Urothelium cell line (cell line): ENCODE data around the gene DMPK.

Experiments
- DNase-seq: peaks from one replicate; pipeline ENCODE4 v3.0.0; 2011; ENCODE audit warnings: low spot score, mixed read lengths
- FAIRE-seq: peaks from 2 replicates; lab custom pipeline; 2011; peaks lifted over from hg19 to GRCh38; lab: Jason Lieb, UNC

The DMPK gene

DNA sequence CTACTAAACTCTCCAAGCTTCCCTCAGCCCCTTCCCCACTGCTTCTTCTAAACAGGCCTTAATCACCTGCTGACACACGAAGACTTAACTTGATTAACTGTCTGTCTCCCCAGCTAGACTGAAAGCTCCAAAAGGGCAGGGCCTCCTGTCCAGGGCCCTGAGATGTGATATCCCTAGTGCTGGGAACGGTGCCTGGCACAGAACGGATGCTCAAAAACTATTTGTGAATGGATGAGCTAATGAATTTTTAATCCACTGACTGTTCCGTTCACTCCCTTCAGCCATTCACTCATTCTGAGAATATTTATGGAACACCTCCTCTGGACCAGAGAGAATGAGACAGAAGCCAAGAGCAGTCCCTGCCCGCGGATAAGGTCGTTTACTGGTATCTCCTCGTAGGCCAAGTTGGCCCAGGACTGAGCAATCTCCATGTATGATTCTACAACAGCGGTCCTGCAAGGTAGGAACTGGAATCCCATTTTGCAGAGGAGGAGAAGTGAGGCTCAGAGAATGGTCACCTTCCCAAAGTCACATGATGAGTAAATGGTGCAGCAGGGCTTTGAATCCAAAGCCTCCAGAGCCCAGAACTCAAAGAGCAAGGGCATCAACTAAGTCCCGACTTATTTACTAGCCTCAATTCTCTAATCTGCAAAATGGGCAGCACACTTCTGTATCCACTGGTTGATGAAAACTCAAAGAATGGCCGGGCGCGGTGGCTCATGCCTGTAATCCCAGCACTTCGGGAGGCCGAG, 6.9 kb upstream of the DMPK start:
- FAIRE-seq = no peak
- no peak for DNase-seq

DNA sequence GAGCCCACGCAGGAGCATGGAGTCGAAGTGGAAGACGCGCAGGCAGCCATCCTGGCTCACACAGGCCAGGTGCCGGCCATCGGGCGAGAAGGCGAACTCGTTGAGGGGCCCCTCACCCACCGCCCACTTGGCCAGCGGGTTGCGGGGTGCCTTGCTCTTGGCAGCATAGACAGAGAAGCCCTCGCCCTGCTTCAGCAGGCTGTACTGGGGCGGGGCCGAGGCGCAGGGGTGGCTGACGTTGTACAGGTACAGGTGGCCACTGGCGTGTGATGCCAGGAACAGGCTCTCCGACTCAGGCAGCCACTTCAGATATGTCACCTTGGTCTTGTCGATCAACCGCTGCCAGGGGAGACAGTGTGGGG, 4.2 kb upstream of the DMPK start:
- FAIRE-seq (no peak), DNase-seq (no peak)

DNA sequence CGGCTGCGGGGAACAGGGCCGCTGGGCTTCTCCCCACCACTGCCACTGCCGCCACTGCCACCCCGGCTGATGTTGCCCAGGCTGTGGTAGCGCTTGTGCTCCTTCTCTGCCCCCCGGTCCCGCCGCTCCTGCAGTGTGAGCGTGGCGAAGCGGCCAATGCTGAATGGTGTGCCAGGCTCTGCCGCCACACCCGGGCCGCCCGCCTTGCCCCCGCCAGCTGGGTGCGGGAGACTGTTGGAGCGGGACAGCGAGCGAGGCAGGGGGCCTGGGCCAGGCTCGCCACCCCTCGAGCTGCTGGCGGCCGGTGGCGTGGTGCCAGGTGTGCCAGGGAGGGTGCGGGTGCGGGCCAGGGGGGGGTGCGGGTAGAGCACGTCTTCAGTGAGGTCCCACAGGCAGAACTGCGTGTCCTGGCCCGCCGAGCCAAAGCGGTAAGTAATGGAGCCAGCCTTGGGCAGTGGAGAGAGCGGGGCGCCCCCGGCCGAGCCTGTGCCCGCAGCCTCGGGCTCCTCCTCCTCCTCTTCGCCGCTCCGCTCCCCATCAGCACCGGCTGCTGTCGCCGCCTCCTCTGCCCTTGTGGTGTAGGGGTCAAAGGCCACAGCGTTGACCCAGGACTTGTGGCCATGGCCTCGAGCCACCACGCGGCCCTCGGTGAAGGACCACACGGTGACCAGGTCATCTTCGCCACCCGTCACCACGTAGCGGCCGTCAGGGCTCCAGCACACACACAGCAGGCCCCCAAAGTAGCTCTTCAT, 3.7 kb upstream of the DMPK start:
- FAIRE-seq = no peak

DNA sequence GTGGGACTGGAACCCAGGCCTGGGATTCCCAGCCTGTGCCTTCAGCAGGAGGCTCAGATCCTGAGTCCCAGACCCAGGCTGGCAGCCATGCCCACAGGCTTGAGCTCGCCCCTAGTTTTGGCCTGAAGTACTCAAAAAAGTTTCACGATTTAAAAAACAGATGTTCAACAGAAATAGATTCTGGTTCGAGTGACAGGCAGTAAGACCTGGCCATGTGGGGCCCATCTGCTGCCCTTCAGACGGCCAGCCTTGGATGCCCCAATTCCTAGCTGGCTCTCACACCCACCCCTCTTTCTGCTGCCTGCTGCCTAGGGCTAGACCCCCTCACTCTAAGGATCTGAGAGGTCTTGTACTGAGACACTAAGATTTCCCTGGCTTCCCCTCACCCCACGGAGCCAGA, 2.8 kb upstream of the DMPK start:
- FAIRE-seq = no peak
- DNase-seq = no peak

More for the DNA sequence above, 3.7 kb upstream of the DMPK start:
- no peak for DNase-seq

DNA sequence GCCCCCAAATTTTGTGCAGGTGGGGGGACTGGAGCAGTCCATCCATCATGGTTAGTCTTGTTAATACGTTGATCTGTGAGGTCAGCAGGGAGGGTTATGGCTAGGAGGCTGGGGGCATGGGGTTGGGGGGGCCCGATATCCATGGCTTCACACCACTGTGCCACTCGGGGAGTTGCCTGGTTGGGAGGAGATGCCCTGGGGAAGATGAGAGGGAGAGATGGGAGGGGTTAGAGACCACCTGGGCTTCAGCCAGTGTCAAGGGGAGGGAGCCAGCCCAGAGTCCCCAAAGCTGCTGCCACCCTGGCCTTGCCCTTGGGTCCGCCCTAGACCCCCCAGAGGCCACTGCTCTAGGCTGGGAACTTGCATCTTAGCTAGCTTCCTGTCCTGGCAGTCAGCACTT, 1.8 kb upstream of the DMPK start:
- no peak for DNase-seq
- no peak for FAIRE-seq

DNA sequence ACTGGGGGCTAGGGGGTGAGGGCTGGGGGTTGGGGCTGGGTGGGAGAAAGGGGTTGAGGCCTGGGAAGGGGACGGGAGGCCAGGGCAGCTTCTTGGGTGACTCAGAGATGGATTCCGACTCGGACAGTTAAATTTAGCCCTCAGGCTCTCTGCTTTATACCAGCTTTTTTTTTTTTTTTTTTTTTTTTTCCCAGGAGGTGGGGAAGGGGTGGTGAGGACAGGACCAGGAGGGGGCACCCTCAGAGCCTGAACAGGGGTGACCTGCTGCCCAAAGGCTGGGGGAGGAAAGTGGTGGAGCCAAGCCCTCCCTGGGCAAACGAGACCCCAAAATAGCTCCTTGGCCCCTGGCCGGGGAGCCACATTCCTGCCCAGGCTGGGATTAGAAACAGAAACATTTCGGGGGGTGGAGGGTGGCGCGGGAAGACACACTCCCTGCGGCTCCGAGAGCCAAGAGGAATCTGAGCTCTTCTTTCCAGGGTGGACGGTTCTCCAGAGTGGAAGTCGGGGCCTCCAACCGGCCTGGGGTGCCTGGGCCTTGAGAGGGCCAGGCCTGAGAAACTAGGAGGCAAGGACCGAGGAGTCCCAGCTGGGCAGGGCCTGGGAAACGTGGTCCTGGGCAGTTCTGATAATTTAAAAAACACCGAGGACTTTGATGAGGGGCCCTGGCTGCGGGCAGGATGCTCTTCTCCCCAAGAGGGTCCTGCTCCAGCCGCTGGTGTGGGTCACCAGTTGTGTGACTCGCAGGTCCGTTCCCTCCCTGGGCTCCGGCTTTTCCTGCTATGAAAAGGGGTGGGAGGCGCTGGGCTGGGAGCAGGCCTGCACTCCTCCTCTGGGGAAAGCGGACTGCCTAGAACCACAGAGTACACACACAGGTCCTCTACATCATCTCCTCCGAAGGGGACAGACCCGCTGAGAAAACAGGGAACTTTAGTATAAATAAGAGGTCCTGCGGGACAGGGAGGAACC, 813 bp upstream of the DMPK start:
- DNase-seq = peak; percentile 49
- FAIRE-seq = no peak

DNA sequence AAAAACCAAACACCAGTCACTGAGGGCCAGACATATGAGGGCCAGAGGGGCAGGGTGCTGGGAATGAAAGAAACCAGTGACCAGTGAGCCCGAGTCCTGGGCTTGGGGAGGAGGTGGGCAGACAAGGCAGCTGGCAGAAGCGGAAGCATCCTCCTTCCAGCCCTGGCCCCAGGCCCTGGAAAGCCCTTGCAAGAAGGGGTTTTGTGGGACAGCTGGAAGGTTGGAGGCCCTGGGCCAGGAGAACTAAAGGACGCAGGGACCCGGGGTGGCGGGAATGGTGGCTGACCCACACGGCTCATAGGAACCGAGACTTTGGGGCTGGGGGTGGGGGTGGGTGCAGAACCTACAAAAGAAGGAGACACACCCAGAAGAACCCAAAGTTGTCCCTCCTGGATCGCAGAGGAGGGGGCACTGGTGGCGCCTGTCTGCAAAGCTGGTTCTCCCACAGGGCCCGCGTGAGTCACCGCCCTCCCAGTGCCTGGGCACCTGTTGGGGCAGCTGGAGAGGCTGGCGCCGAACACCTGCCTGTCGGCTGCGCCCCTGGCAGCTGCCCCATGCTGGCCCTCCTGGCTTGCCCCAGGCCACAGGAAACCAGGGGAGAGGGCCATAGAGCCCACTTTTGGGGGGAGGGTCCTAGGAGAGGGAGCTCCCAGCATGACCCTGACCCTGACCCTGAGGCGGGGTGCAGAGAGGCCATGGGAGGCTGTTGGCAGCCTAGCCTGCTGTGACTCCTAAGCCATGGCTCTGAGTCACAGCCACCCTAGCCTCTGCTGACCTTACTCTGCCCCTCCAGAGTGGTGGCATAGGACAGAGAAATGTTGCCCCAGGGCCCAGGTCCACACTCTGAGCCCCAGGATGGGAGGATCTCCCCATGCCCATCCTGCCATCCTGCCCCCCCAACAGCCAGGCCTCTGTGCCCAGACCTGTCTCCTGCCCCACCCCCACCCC, 802 bp downstream of the DMPK start:
- DNase-seq (peak; percentile 34), FAIRE-seq (no peak)

DNA sequence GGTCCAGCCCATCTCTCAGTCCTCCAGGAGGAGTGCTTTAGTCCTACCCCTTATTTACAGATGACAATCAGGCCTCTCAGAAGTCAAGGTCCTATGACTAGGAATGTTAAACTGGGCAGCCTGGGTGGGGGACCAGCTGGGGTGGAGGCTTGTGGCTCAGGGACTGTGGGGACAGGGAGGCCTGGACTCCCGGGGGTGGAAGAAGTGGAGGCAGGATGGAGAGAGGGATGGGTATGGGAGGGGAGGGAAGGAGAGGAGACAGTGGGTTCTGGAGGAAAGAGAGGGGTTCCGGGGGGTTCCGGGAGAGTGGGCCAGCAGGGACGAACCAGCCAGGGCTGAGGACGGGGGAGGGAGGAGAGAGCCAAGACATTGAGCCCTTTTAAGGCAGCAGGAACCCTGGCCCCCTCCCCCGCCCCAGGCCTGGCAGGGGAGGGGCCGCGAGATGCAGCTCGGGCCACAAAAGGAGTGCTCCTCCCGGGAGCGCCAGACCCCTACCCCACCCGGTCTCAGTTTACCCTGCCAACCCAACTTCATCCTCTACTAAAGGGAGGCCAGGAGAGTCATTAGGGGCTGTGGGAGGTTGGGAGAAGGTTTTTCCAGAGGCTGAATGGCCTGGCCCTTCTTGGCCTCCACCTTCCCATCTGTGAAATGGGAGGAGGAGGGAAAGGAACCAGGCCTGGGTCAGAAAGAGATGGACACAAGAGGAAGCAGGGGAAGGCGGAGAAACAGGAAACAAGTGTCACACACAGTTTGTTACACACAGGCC, 1.7 kb downstream of the DMPK start:
- FAIRE-seq = no peak
- DNase-seq = no peak

DNA sequence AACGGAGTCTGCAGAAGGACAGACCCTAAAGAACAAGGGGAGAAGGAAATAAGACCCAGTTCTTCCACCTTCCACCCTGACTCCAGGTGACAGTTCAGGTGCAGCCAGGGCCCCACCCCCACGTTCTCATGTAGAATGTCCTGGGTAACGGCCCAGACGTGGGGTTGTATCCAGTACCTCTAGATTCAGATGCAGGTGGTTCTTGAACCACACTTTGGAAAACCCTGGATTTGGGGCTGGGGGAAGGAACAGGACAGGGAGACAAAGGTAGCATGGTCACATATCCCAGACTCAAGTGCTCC, 2.2 kb downstream of the DMPK start:
- DNase-seq (no peak), FAIRE-seq (no peak)

DNA sequence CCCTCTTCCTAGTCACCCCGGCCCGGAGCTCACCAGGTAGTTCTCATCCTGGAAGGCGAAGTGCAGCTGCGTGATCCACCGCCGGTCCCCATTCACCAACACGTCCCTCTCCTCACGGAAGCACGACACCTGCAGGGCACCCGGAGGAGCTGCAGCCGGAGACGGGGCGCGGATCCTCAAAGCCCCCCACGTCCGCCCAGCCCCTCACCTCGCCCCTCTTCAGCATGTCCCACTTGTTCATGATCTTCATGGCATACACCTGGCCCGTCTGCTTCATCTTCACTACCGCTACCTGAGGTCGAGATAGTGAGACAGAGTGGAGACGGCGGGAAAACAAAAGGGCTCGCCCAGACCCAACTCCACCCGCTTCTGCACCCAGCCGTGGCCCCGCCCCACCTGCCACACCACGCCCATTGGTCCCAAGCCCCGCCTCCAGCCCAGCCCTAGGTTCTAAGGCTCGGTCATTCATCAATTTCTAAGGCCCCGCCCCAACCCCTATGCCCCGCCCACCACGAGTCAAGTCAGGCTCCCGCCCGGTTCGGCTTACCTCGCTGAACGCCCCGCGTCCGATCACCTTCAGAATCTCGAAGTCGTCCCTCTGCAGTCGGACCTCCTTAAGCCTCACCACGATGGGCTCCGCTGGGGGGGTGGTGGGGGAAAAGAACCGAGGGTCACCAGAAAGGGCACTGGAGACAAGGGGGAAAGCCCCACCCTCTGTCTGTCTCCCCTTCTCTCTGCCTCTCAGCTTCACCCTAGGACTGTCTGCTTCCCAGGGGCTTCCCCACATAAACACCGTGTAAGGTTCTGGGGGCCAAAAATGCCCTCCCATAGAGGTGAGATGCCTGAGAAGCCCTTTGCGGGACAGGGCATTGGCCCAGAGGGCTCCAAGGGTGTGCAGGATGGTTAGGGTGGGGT, 2.8 kb downstream of the DMPK start:
- DNase-seq (peak; percentile 49), FAIRE-seq (no peak)

DNA sequence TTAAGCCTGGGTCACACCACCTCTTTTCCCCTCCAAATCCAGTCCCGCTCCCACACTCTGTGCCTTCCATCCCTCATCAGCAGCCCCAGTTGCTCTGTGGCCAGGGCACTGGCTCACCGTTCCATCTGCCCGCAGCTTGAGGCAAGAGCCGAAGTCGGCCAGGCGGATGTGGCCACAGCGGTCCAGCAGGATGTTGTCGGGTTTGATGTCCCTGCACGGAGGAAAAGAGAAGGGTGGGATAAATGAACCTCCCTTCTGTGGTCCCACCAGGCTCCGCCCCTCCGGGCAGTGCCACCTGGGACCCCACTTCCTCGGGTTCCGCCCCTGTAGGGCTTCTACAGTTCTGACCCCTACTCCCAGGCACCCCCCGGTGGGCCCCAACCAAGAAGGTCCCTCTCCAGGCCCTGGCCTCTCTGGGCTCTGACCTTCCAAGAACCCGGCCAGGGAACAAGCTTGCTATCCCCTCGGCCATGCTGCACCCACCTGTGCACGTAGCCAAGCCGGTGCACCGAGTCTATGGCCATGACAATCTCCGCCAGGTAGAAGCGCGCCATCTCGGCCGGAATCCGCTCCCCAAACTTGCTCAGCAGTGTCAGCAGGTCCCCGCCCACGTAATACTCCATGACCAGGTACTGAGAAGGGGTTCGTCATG, 4.2 kb downstream of the DMPK start:
- no peak for FAIRE-seq
- no peak for DNase-seq

DNA sequence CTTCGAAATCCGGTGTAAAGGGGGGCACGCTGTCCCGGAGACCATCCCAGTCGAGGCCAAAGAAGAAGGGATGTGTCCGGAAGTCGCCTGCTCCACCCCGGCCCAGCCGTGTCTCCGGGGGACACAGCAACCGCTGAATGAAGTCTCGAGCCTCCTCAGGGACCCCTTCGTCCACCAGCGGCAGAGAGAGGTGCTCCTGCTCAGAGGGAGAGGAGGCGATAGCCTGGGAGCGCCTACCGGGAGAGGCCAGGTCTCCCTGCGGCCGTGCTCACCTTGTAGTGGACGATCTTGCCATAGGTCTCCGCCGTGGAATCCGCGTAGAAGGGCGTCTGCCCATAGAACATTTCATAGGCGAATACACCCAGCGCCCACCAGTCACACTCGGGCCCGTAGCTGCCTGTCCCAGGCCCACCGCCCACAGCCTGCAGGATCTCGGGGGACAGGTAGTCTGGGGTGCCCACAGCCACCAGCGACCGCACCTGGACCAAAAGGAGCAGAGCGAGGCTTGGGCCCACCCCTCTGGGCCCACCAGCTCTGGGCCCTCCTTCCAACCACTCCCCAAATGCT, 4.8 kb downstream of the DMPK start:
- no peak for FAIRE-seq
- DNase-seq = no peak

DNA sequence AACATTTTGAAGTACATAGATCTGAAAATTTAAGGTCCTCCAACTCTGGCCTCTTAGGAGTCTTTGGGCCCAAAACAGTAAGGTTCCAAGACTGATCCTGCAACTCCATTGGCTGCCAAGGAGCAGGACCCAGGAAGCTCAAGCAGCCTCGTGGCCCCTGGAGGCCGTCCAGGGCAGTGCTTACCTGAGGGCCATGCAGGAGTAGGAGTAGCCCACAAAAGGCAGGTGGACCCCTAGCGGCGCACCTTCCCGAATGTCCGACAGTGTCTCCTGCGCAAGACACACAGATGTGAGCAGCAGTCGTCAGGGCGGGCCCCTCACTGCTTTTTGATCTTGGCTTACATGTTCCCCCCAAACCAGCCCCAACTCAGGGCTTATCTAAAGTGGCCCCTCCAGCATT, 7.5 kb downstream of the DMPK start:
- FAIRE-seq (no peak), DNase-seq (no peak)

DNA sequence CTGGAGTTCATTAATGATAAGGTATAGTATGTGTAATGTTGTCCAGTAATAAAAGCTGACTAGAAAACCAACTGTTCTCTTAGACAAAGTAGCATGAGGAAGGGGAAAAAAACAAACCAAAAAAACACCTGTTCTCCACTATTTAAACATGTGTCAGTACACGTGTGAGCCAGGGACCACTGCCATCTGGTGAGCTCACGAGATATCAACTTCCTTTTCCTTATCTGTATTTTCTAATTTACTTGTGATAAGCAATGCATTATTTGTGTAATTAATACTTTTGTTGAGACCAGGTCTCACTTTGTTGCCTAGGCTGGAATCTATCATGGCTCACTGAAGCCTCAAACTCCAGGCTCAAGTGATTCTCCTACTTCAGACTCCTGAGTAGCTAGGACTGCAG, 8.9 kb downstream of the DMPK start:
- no peak for FAIRE-seq
- no peak for DNase-seq

DNA sequence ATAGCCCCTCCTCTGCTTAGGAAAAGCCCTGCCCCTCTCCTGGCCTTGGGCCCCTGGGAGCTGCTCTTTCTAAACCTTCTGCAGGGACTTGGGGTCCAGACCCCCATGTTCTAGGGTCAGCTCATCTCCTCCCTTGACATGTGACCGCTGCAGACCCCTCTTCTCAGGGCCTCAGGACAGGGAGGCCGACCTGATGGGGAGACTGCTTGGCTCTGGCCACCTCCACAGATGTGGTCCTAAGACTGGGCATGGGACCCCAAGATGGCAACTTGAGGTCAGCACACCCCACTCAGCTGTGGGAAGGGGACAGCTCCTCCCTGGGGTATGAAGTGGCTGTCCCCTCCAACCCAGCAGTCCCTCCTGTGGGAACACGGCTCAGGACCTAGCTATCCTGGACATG, 9.4 kb downstream of the DMPK start:
- FAIRE-seq (no peak), DNase-seq (no peak)

DNA sequence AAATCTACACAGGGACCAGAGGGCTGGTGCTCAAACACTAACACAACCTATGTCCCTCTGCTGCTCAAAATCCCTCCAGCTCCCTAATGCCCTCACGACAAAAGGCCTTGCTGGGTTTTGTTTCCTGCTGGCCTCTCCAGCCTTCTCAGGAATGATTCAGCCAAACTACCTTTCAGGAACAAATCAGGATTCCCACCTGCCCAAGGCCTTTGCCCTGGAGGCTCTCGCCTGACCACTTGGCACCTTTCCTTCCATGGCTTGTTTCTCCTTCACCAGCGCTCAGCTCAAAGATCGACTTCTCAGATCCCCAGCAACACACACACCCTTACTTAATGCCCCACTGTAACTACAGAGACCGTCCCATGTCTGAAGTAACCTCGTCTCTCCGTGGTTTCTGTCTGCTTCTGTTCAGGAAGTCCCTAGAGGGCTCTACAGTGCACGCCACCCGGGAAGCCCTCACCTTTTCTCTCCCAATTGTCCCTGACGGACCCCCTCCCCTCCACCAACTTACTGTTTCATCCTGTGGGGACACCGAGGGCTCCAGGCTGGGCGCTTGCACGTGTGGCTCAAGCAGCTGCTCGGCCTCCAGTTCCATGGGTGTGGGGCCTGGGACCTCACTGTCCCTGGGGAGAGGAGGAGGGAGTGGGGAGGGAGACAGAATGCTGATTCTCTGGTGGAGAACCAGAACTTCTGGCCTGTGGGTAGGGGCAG, 10.0 kb downstream of the DMPK start:
- DNase-seq = no peak
- no peak for FAIRE-seq

DNA sequence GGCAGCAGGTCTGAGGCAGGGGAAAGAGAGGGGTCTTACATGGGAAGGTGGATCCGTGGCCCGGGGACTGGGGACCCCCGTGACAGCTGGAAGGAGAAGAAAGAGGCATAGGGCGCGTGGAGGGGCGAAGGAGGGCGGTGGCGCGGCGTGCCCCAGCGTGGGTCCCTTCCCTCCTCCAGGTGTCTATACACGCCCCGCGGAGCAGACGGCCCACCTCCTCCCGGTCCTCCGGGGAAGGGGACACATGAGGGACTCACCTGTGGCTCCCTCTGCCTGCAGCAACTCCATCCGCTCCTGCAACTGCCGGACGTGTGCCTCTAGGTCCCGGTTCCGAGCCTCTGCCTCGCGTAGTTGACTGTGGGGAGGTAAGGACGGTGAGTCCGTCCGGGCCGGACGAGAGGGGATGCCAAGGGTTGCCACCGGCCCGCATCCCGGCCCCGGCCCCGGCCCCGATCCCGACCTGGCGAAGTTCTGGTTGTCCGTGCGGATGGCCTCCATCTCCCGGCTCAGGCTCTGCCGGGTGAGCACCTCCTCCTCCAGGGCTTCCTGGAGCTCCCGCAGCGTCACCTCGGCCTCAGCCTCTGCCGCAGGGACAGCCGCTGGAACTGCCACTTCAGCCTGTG, 10.9 kb downstream of the DMPK start:
- no peak for DNase-seq
- no peak for FAIRE-seq
